Nephron (organoid): ENCODE data around the gene CSNK2B.

Experiments
- H3K27ac Mint-ChIP-seq, 3 experiments: 2 replicates each; pipeline ENCODE4 v1.8.0; 2020; ENCODE audit warnings: mixed read lengths in 3 of 3, mild to moderate bottlenecking in 2 of 3, moderate library complexity in 1 of 3
- H3K27me3 Mint-ChIP-seq: 2 replicates; pipeline ENCODE4 v1.8.0; 2021; ENCODE audit warnings: low read depth, mild to moderate bottlenecking, moderate library complexity, mixed read lengths
- H3K36me3 Mint-ChIP-seq: 2 replicates; pipeline ENCODE4 v1.8.0; 2020; ENCODE audit warnings: low read depth, mixed read lengths
- H3K4me1 Mint-ChIP-seq: 2 replicates; pipeline ENCODE4 v1.8.0; 2020; ENCODE audit warnings: mixed read lengths
- H3K4me3 Mint-ChIP-seq, 3 experiments: 2 replicates each; pipeline ENCODE4 v1.8.0; 2020; ENCODE audit warnings: mild to moderate bottlenecking in 3 of 3, mixed read lengths in 3 of 3, moderate library complexity in 2 of 3
- H3K9me3 Mint-ChIP-seq: 2 replicates; pipeline ENCODE4 v1.8.0; 2020; ENCODE audit warnings: mixed read lengths
- CTCF ChIP-seq, 3 experiments: fragments of 200-600 bp; sonication (generic); IDR thresholded peaks; one replicate each; pipeline ENCODE4 v1.5.0; 2021; ENCODE audit warnings: antibody characterized with exemption in 3 of 3; ENCODE audit not compliant: unreplicated experiment in 3 of 3

CSNK2B gene

GRCh38 chr6:31640612-31641011 is 25.3 kb upstream of the CSNK2B start:
- Mint-ChIP-seq H3K36me3 (peaks cover 73% of the 10 kb centered on the region), H3K4me1 (no peaks in the 10 kb centered on the region), H3K9me3 (no peaks in the 10 kb centered on the region), H3K27me3 (no peaks in the 10 kb centered on the region), H3K27ac (no peak overlapping the region), H3K4me3 (no peak overlapping the region)
- TF ChIP-seq CTCF (IDR thresholded peaks at IDR 0.05; ENCODE audit: unreplicated experiment in 3 of 3): no peak

- no peak for TF ChIP-seq CTCF (IDR thresholded peaks at IDR 0.05; ENCODE audit: unreplicated experiment in 3 of 3)
- H3K27me3 Mint-ChIP-seq: no peaks in the 10 kb centered on the region
- peaks cover 71% of the 10 kb centered on the region for H3K36me3 Mint-ChIP-seq
- no peaks in the 10 kb centered on the region for H3K4me1 Mint-ChIP-seq
- no peak overlapping the region for H3K4me3 Mint-ChIP-seq
- no peak overlapping the region for H3K27ac Mint-ChIP-seq
- H3K9me3 Mint-ChIP-seq: no peaks in the 10 kb centered on the region
Observed at GRCh38 chr6:31641370-31641769, 24.5 kb upstream of the CSNK2B start.

- no peaks in the 10 kb centered on the region for H3K4me1 Mint-ChIP-seq
- H3K27me3 Mint-ChIP-seq: no peaks in the 10 kb centered on the region
- H3K36me3 Mint-ChIP-seq: peaks cover 68% of the 10 kb centered on the region
- H3K27ac Mint-ChIP-seq: no peak overlapping the region
- no peak overlapping the region for H3K4me3 Mint-ChIP-seq
- no peak for TF ChIP-seq CTCF (IDR thresholded peaks at IDR 0.05; ENCODE audit: unreplicated experiment in 3 of 3)
- no peaks in the 10 kb centered on the region for H3K9me3 Mint-ChIP-seq
Observed at GRCh38 chr6:31642798-31643570, 22.9 kb upstream of the CSNK2B start.

GRCh38 chr6:31643818-31644454 is 21.9 kb upstream of the CSNK2B start:
- Mint-ChIP-seq H3K36me3 (peaks cover 74% of the 10 kb centered on the region), H3K4me3 (no peak overlapping the region)

GRCh38 chr6:31645325-31645724 is 20.6 kb upstream of the CSNK2B start:
- H3K4me1 Mint-ChIP-seq: peaks cover 10% of the 10 kb centered on the region
- H3K36me3 Mint-ChIP-seq: peaks cover 77% of the 10 kb centered on the region
- H3K27me3 Mint-ChIP-seq: no peaks in the 10 kb centered on the region
- H3K4me3 Mint-ChIP-seq: no peak overlapping the region
- TF ChIP-seq CTCF (IDR thresholded peaks at IDR 0.05; ENCODE audit: unreplicated experiment in 3 of 3): no peak
- H3K27ac Mint-ChIP-seq: no peak overlapping the region
- H3K9me3 Mint-ChIP-seq: no peaks in the 10 kb centered on the region

More at GRCh38 chr6:31643818-31644454, 21.9 kb upstream of the CSNK2B start:
- H3K27me3 Mint-ChIP-seq: no peaks in the 10 kb centered on the region
- H3K27ac Mint-ChIP-seq: no peak overlapping the region
- H3K4me1 Mint-ChIP-seq: no peaks in the 10 kb centered on the region
- no peaks in the 10 kb centered on the region for H3K9me3 Mint-ChIP-seq
- TF ChIP-seq CTCF (IDR thresholded peaks at IDR 0.05; ENCODE audit: unreplicated experiment in 3 of 3): no peak
